Skin epidermis (tissue), 12 donors: ENCODE data around the gene VIL1.

Source experiments
- H3K27ac ChIP-seq, 21 experiments: fragments of 200-600 bp; sonication (generic) in 11 of 21; one replicate each; pipeline ENCODE4 v1.5.0; 2020; ENCODE audit warnings: mild to moderate bottlenecking in 3 of 21, inconsistent platforms in 2 of 21, moderate library complexity in 2 of 21
- H3K4me3 ChIP-seq, 7 experiments: fragments of 200-600 bp; sonication (generic) in 2 of 7; one replicate each; pipeline ENCODE4 v1.5.0; 2020; ENCODE audit warnings: inconsistent platforms in 2 of 7, mild to moderate bottlenecking in 2 of 7, moderate library complexity in 1 of 7

VIL1 gene

GRCh38 chr2:218418717-218419458 is at the start of gene VIL1:
VIL1 (plus strand) TSS chr2:218419123; CDS start chr2:218423779, 4,656 bp downstream.
- Histone ChIP-seq H3K27ac (no peak within 1 kb of the TSS), H3K4me3 (no peak within 1 kb of the TSS)

GRCh38 chr2:218369330-218369729 is 49.6 kb upstream of the VIL1 start:
- peak overlapping the region in 14 of 21 experiments; percentile 24 to 95 (median 91) for H3K27ac ChIP-seq
- peak overlapping the region in 1 of 7 experiments; percentile 34 for H3K4me3 ChIP-seq

GRCh38 chr2:218370410-218371063 is 48.4 kb upstream of the VIL1 start:
- H3K4me3 ChIP-seq: no peak overlapping the region
- peak overlapping the region in 16 of 21 experiments; percentile 1 to 92 (median 42) for H3K27ac ChIP-seq

- H3K27ac ChIP-seq: peak overlapping the region in 8 of 21 experiments; percentile 13 to 92 (median 50)
These were observed 47.0 kb upstream of the VIL1 start for GRCh38 chr2:218371983-218372350.

GRCh38 chr2:218374795-218375194 is 44.1 kb upstream of the VIL1 start:
- H3K27ac ChIP-seq: no peak overlapping the region
- H3K4me3 ChIP-seq: no peak overlapping the region

More at GRCh38 chr2:218371983-218372350, 47.0 kb upstream of the VIL1 start:
- no peak overlapping the region for H3K4me3 ChIP-seq

- Histone ChIP-seq H3K27ac (no peak overlapping the region), H3K4me3 (no peak overlapping the region)
These were observed 43.7 kb upstream of the VIL1 start for GRCh38 chr2:218375212-218375611.

GRCh38 chr2:218378053-218378452 is 40.9 kb upstream of the VIL1 start:
- Histone ChIP-seq H3K27ac (no peak overlapping the region), H3K4me3 (no peak overlapping the region)

GRCh38 chr2:218381916-218382366 is 37.0 kb upstream of the VIL1 start, which contains the start of gene SLC11A1:
SLC11A1 (plus strand) TSS chr2:218382273; CDS start chr2:218382369, 96 bp downstream.
- Histone ChIP-seq H3K4me3 (peak within 1 kb of the TSS in 2 of 7 experiments; percentile 9 to 13), H3K27ac (peak within 1 kb of the TSS in 11 of 21 experiments; percentile 4 to 82 (median 41))

- Histone ChIP-seq H3K27ac (peak overlapping the region in 10 of 21 experiments; percentile 4 to 82 (median 46)), H3K4me3 (peak overlapping the region in 2 of 7 experiments; percentile 9 to 13)
These were observed 36.1 kb upstream of the VIL1 start for GRCh38 chr2:218382785-218383184.

- H3K27ac ChIP-seq: peak overlapping the region in 14 of 21 experiments; percentile 5 to 82 (median 50)
- H3K4me3 ChIP-seq: peak overlapping the region in 2 of 7 experiments; percentile 13 to 17
These were observed 34.9 kb upstream of the VIL1 start for GRCh38 chr2:218383892-218384519.

GRCh38 chr2:218384975-218385374 is 33.9 kb upstream of the VIL1 start:
- H3K27ac ChIP-seq: peak overlapping the region in 2 of 21 experiments; percentile 21 to 73
- H3K4me3 ChIP-seq: no peak overlapping the region

- Histone ChIP-seq H3K27ac (peak overlapping the region in 2 of 21 experiments; percentile 28 to 64), H3K4me3 (no peak overlapping the region)
These were observed 32.2 kb upstream of the VIL1 start for GRCh38 chr2:218386505-218387368.

- Histone ChIP-seq H3K4me3 (peak overlapping the region in 6 of 7 experiments; percentile 4 to 33 (median 18)), H3K27ac (peak overlapping the region in 5 of 21 experiments; percentile 14 to 64 (median 28))
These were observed 31.3 kb upstream of the VIL1 start for GRCh38 chr2:218387369-218388194.

GRCh38 chr2:218389333-218390150 is 29.4 kb upstream of the VIL1 start:
- Histone ChIP-seq H3K4me3 (no peak overlapping the region), H3K27ac (no peak overlapping the region)

GRCh38 chr2:218391202-218391601 is 27.7 kb upstream of the VIL1 start:
- Histone ChIP-seq H3K4me3 (no peak overlapping the region), H3K27ac (no peak overlapping the region)

GRCh38 chr2:218392459-218392858 is 26.5 kb upstream of the VIL1 start:
- Histone ChIP-seq H3K27ac (peak overlapping the region in 1 of 21 experiments; percentile 0), H3K4me3 (no peak overlapping the region)

- H3K4me3 ChIP-seq: no peak overlapping the region
- peak overlapping the region in 1 of 21 experiments; percentile 0 for H3K27ac ChIP-seq
These were observed 25.9 kb upstream of the VIL1 start for GRCh38 chr2:218392891-218393462.
